Measurements from ENCODE around the gene AP3S2.
"Not testable (repeated sequence)": the region's sequence is repeated elsewhere in the genome, so short reads cannot be mapped to it uniquely, and the experiment has no call there.

DNA sequence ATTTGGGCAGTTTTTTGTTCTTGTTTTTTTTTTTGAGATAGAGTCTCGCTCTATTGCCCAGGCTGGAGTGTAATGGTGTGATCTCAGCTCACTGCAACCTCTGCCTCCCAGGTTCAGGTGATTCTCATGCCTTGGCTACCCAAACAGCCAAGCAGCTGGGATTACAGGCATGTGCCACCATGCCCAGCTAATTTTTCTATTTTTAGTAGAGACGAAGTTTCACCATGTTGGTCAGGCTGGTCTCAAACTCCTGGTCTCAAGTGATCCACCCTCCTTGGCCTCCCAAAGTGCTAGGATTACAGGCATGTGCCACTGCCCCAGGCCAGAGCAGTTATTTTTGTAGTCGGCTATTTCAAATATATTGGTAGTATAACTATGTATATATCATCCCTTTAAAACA, 8.6 kb downstream of the AP3S2 start:
- TF ChIP-seq, protein P1, sequence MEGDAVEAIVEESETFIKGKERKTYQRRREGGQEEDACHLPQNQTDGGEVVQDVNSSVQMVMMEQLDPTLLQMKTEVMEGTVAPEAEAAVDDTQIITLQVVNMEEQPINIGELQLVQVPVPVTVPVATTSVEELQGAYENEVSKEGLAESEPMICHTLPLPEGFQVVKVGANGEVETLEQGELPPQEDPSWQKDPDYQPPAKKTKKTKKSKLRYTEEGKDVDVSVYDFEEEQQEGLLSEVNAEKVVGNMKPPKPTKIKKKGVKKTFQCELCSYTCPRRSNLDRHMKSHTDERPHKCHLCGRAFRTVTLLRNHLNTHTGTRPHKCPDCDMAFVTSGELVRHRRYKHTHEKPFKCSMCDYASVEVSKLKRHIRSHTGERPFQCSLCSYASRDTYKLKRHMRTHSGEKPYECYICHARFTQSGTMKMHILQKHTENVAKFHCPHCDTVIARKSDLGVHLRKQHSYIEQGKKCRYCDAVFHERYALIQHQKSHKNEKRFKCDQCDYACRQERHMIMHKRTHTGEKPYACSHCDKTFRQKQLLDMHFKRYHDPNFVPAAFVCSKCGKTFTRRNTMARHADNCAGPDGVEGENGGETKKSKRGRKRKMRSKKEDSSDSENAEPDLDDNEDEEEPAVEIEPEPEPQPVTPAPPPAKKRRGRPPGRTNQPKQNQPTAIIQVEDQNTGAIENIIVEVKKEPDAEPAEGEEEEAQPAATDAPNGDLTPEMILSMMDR (IDR thresholded peaks at IDR 0.05) = not testable (repeated sequence)
- TF ChIP-seq POLR2A, POLR2AphosphoS5 (IDR thresholded peaks at IDR 0.05): not testable (repeated sequence)
